Breast epithelium (tissue), 3 donors: ENCODE data around the gene VWA5B2.

ENCODE experiments used
- CTCF ChIP-seq, 3 donors: fragments of 450-650 bp; IDR thresholded peaks; one replicate each; pipeline ENCODE4 v1.5.1; 2016 to 2017; ENCODE audit warnings: antibody characterized with exemption in 3 of 3, mild to moderate bottlenecking in 3 of 3, moderate library complexity in 3 of 3
- POLR2A ChIP-seq: fragments of 450-650 bp; IDR thresholded peaks from one replicate; pipeline ENCODE4 v1.6.1; 2016; ENCODE audit warnings: antibody characterized with exemption, mild to moderate bottlenecking, moderate library complexity
- POLR2AphosphoS5 ChIP-seq, 3 donors: sonication (generic); formaldehyde crosslinking; IDR thresholded peaks; one replicate each; pipeline ENCODE4 v1.6.1; 2017; ENCODE audit warnings: antibody characterized with exemption in 3 of 3

- TF ChIP-seq CTCF (IDR thresholded peaks at IDR 0.05) (no peak), POLR2A (no peak), POLR2AphosphoS5 (IDR thresholded peaks at IDR 0.05) (no peak)
Measured at GRCh38 chr3:184196536-184196935, 32.8 kb upstream of the VWA5B2 start.
